Breast epithelium (tissue), 4 donors: ENCODE data around the gene GSTT4. TPM values are rescaled to one million over a fixed set of nuclear protein-coding genes. Genes with fewer than 3 reads are reported as not detected.

Experiments used
- DNase-seq, 2 donors: peaks; one replicate each; pipeline ENCODE4 v3.0.0-alpha.2; 2019; ENCODE audit warnings: low spot score in 2 of 2
- H3K27ac ChIP-seq, 2 donors: fragments of 200-600 bp; sonication (generic) in 1 of 2; one replicate each; pipeline ENCODE4 v1.5.1; 2016 to 2019; ENCODE audit warnings: mild to moderate bottlenecking in 1 of 2
- H3K27me3 ChIP-seq, 2 donors: fragments of 200-600 bp; sonication (generic) in 1 of 2; one replicate each; pipeline versions ENCODE4 v1.5.1 to v1.6.0; 2017 to 2019; ENCODE audit warnings: control low read depth in 1 of 2, mild to moderate bottlenecking in 1 of 2
- H3K36me3 ChIP-seq: fragments of 200-600 bp; one replicate; pipeline ENCODE4 v1.5.1; 2019
- H3K4me1 ChIP-seq, 2 donors: fragments of 200-600 bp; sonication (generic); one replicate each; pipeline ENCODE4 v1.5.1; 2016 to 2019; ENCODE audit warnings: control low read depth in 1 of 2
- H3K4me3 ChIP-seq, 3 donors: fragments of 200-600 bp; sonication (generic); 1 replicate in 2 of 3; 2 replicates in 1 of 3; pipeline ENCODE4 v1.5.1; 2016 to 2019; ENCODE audit warnings: mild to moderate bottlenecking in 3 of 3, moderate library complexity in 2 of 3
- H3K9me3 ChIP-seq, 2 donors: fragments of 200-600 bp; sonication (generic) in 1 of 2; one replicate each; pipeline ENCODE4 v1.5.1; 2016 to 2019; ENCODE audit warnings: control low read depth in 1 of 2
- CTCF ChIP-seq, 3 donors: fragments of 450-650 bp; IDR thresholded peaks; one replicate each; pipeline ENCODE4 v1.5.1; 2016 to 2017; ENCODE audit warnings: antibody characterized with exemption in 3 of 3, mild to moderate bottlenecking in 3 of 3, moderate library complexity in 3 of 3
- POLR2A ChIP-seq: fragments of 450-650 bp; IDR thresholded peaks from one replicate; pipeline ENCODE4 v1.6.1; 2016; ENCODE audit warnings: antibody characterized with exemption, mild to moderate bottlenecking, moderate library complexity
- POLR2AphosphoS5 ChIP-seq, 3 donors: sonication (generic); formaldehyde crosslinking; IDR thresholded peaks; one replicate each; pipeline ENCODE4 v1.6.1; 2017; ENCODE audit warnings: antibody characterized with exemption in 3 of 3
- intact Hi-C: fragments of 100-400 bp; cut with DNase I; formaldehyde crosslinking; loops from one replicate; pipeline ENCODE4 v1.15.1; 2023; ENCODE audit warnings: low total_unique reads
- total RNA-seq, 3 donors: library from RNA; depleted of rRNA; stranded (reverse); fragments of >200 nt; gene quantifications; one replicate each; pipeline ENCODE4 v1.1.0, GENCODE V29; 2016

GSTT4 gene
- total RNA-seq, result not detected

- intact Hi-C loops, result no loop called here
- no peak for DNase-seq
Observed at GRCh38 chr22:24005201-24005600, at the start of gene GSTT4. Gene GSTT4 (minus strand): TSS chr22:24005453. CDS start chr22:24005356, 97 bp downstream.

GRCh38 chr22:24054356-24054755 lies 49.1 kb upstream of the GSTT4 start:
- intact Hi-C loops, result loop anchor here (10.0 kb wide), 1 partner anchor 460 kb away; no protein-coding TSS in a partner anchor
- no peak overlapping the region for H3K27ac ChIP-seq

More at GRCh38 chr22:24005201-24005600, at the start of gene GSTT4:
- Histone ChIP-seq H3K9me3 (no peaks in the 10 kb centered on the region), H3K27ac (peak within 1 kb of the TSS; percentile 44 to 59), H3K4me1 (peaks cover 0 to 7% of the 10 kb centered on the region in 2 donors), H3K27me3 (no peaks in the 10 kb centered on the region), H3K36me3 (no peaks in the 10 kb centered on the region), H3K4me3 (no peak within 1 kb of the TSS)
- TF ChIP-seq POLR2A, result no peak
- TF ChIP-seq CTCF (IDR thresholded peaks at IDR 0.05), result no peak
- no peak for TF ChIP-seq POLR2AphosphoS5 (IDR thresholded peaks at IDR 0.05)

GRCh38 chr22:24053481-24054226 lies 48.4 kb upstream of the GSTT4 start:
- no peak for DNase-seq
- Histone ChIP-seq H3K4me1 (no peaks in the 10 kb centered on the region), H3K27ac (no peak overlapping the region), H3K4me3 (no peak overlapping the region), H3K27me3 (no peaks in the 10 kb centered on the region), H3K36me3 (no peaks in the 10 kb centered on the region), H3K9me3 (no peaks in the 10 kb centered on the region)
- intact Hi-C loops, result loop anchor here (10.0 kb wide), 1 partner anchor 461 kb away; no protein-coding TSS in a partner anchor
- TF ChIP-seq POLR2A (no peak), POLR2AphosphoS5 (IDR thresholded peaks at IDR 0.05) (no peak), CTCF (IDR thresholded peaks at IDR 0.05) (no peak)

More at GRCh38 chr22:24054356-24054755, 49.1 kb upstream of the GSTT4 start:
- Histone ChIP-seq H3K27me3 (no peaks in the 10 kb centered on the region), H3K4me1 (no peaks in the 10 kb centered on the region), H3K9me3 (no peaks in the 10 kb centered on the region), H3K36me3 (no peaks in the 10 kb centered on the region), H3K4me3 (no peak overlapping the region)
- TF ChIP-seq POLR2A (no peak), POLR2AphosphoS5 (IDR thresholded peaks at IDR 0.05) (no peak), CTCF (IDR thresholded peaks at IDR 0.05) (no peak)
- no peak for DNase-seq

- TF ChIP-seq POLR2A (no peak), POLR2AphosphoS5 (IDR thresholded peaks at IDR 0.05) (no peak), CTCF (IDR thresholded peaks at IDR 0.05) (no peak)
- no peak overlapping the region for H3K27ac ChIP-seq
- H3K4me1 ChIP-seq, result no peaks in the 10 kb centered on the region
- H3K27me3 ChIP-seq, result no peaks in the 10 kb centered on the region
- H3K9me3 ChIP-seq, result no peaks in the 10 kb centered on the region
- intact Hi-C loops, result loop anchor here (10.0 kb wide), 1 partner anchor 463 kb away; no protein-coding TSS in a partner anchor
- no peaks in the 10 kb centered on the region for H3K36me3 ChIP-seq
- no peak overlapping the region for H3K4me3 ChIP-seq
- no peak for DNase-seq
Observed at GRCh38 chr22:24051568-24051967, 46.3 kb upstream of the GSTT4 start.

GRCh38 chr22:24051028-24051427 lies 45.8 kb upstream of the GSTT4 start:
- Histone ChIP-seq H3K4me1 (no peaks in the 10 kb centered on the region), H3K4me3 (no peak overlapping the region), H3K9me3 (no peaks in the 10 kb centered on the region), H3K27ac (no peak overlapping the region), H3K27me3 (no peaks in the 10 kb centered on the region), H3K36me3 (no peaks in the 10 kb centered on the region)
- intact Hi-C loops, result loop anchor here (10.0 kb wide), 1 partner anchor 464 kb away; no protein-coding TSS in a partner anchor
- DNase-seq, result no peak
- TF ChIP-seq POLR2A, result no peak
- TF ChIP-seq POLR2AphosphoS5 (IDR thresholded peaks at IDR 0.05), result no peak
- TF ChIP-seq CTCF (IDR thresholded peaks at IDR 0.05), result no peak
